ENCODE results near the gene FZD8.

The FZD8 gene

GRCh38 chr10:35668865-35669650, 27.0 kb upstream of the FZD8 start:
- no peak for ATAC-seq
- TF ChIP-seq ZNF70 (CRISPR knock-in tag; IDR thresholded peaks at IDR 0.05) (no peak), PPARA (CRISPR knock-in tag; IDR thresholded peaks at IDR 0.05; ENCODE audit: borderline replicate concordance) (no peak), OSR1 (CRISPR knock-in tag; IDR thresholded peaks at IDR 0.05) (no peak), SNAI2 (CRISPR knock-in tag; IDR thresholded peaks at IDR 0.05) (no peak), ZFP3 (CRISPR knock-in tag; IDR thresholded peaks at IDR 0.05) (no peak)

GRCh38 chr10:35667971-35668370, 25.9 kb upstream of the FZD8 start:
- ATAC-seq = no peak
- no peak for TF ChIP-seq ARNTL (CRISPR knock-in tag; IDR thresholded peaks at IDR 0.05; ENCODE audit: borderline replicate concordance, low read depth)
- TF ChIP-seq ZFP30 (CRISPR knock-in tag; IDR thresholded peaks at IDR 0.05) = no peak
- no peak for TF ChIP-seq CSRNP3 (CRISPR knock-in tag; IDR thresholded peaks at IDR 0.05)
- TF ChIP-seq ZC3H10 (CRISPR knock-in tag; IDR thresholded peaks at IDR 0.05) = no peak
- no peak for TF ChIP-seq PATZ1 (CRISPR knock-in tag; IDR thresholded peaks at IDR 0.05; ENCODE audit: borderline replicate concordance)
- TF ChIP-seq ESRRG (CRISPR knock-in tag; IDR thresholded peaks at IDR 0.05) = no peak
- TF ChIP-seq TCF4 (CRISPR knock-in tag; IDR thresholded peaks at IDR 0.05; ENCODE audit: borderline replicate concordance) = no peak
- TF ChIP-seq ZNF8 (CRISPR knock-in tag; IDR thresholded peaks at IDR 0.05) = no peak
- TF ChIP-seq ISL1 (CRISPR knock-in tag; IDR thresholded peaks at IDR 0.05) = no peak
- no peak for TF ChIP-seq TSHZ2 (CRISPR knock-in tag; IDR thresholded peaks at IDR 0.05)
- TF ChIP-seq BACH2 (CRISPR knock-in tag; IDR thresholded peaks at IDR 0.05; ENCODE audit: borderline replicate concordance) = no peak
- TF ChIP-seq TOX (CRISPR knock-in tag; IDR thresholded peaks at IDR 0.05; ENCODE audit: borderline replicate concordance) = no peak
- no peak for TF ChIP-seq ZFP3 (CRISPR knock-in tag; IDR thresholded peaks at IDR 0.05)
- no peak for TF ChIP-seq CSDC2 (CRISPR knock-in tag; IDR thresholded peaks at IDR 0.05)
- no peak for TF ChIP-seq CREB5 (CRISPR knock-in tag; IDR thresholded peaks at IDR 0.05; ENCODE audit: low read depth)
- TF ChIP-seq GLIS3 (CRISPR knock-in tag; IDR thresholded peaks at IDR 0.05) = no peak
- no peak for TF ChIP-seq ZNF70 (CRISPR knock-in tag; IDR thresholded peaks at IDR 0.05)
- TF ChIP-seq SNAI2 (CRISPR knock-in tag; IDR thresholded peaks at IDR 0.05) = no peak
- TF ChIP-seq OSR1 (CRISPR knock-in tag; IDR thresholded peaks at IDR 0.05) = no peak
- no peak for TF ChIP-seq PPARA (CRISPR knock-in tag; IDR thresholded peaks at IDR 0.05; ENCODE audit: borderline replicate concordance)

GRCh38 chr10:35667270-35667889, 25.3 kb upstream of the FZD8 start:
- ATAC-seq = no peak
- TF ChIP-seq GLIS3 (CRISPR knock-in tag; IDR thresholded peaks at IDR 0.05) (no peak), TCF4 (CRISPR knock-in tag; IDR thresholded peaks at IDR 0.05; ENCODE audit: borderline replicate concordance) (no peak), PPARA (CRISPR knock-in tag; IDR thresholded peaks at IDR 0.05; ENCODE audit: borderline replicate concordance) (no peak), ZNF70 (CRISPR knock-in tag; IDR thresholded peaks at IDR 0.05) (no peak), CSDC2 (CRISPR knock-in tag; IDR thresholded peaks at IDR 0.05) (no peak), CSRNP3 (CRISPR knock-in tag; IDR thresholded peaks at IDR 0.05) (no peak), PATZ1 (CRISPR knock-in tag; IDR thresholded peaks at IDR 0.05; ENCODE audit: borderline replicate concordance) (no peak), ZFP30 (CRISPR knock-in tag; IDR thresholded peaks at IDR 0.05) (no peak), ARNTL (CRISPR knock-in tag; IDR thresholded peaks at IDR 0.05; ENCODE audit: borderline replicate concordance, low read depth) (no peak), OSR1 (CRISPR knock-in tag; IDR thresholded peaks at IDR 0.05) (no peak), ISL1 (CRISPR knock-in tag; IDR thresholded peaks at IDR 0.05) (no peak), ZNF565 (CRISPR knock-in tag; conservative IDR thresholded peaks at IDR 0.05; ENCODE audit: low read depth) (no peak), POU6F1 (CRISPR knock-in tag; IDR thresholded peaks at IDR 0.05; ENCODE audit: borderline replicate concordance, low read depth) (no peak), ESRRG (CRISPR knock-in tag; IDR thresholded peaks at IDR 0.05) (no peak), ZNF8 (CRISPR knock-in tag; IDR thresholded peaks at IDR 0.05) (no peak)

Measured in SK-N-SH treated with all-trans-retinoic acid at 6 μM for 48 hours (cell line).